ENCODE measurements around the gene PDCD6IP. TPM values are rescaled to one million over a fixed set of nuclear protein-coding genes. Genes with fewer than 3 reads are reported as not detected.

Gene PDCD6IP
- total and polyA plus RNA-seq, 3 donors from 2014 or later: 160 to 378 (median 305) TPM

DNA sequence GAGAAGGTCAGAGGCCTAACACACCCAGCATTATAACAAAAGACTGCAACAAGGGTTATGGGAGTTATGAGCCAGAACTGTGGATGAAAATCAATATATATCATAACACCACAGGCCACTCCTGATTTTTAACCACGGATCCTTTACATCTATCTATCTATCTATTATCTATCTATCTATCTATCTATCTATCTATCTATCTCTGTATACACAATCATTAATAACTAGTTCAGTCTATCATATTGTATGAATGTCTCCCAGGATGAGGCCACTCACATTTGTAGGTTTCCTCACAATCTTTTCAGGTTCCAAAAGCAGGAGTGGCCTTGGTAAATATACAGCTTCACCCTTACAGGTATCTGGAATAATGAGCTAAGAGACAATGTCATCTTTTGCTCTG is 94.2 kb downstream of the PDCD6IP start:
- H3K9me3 ChIP-seq: no peaks in the 10 kb centered on the region
- H3K27me3 ChIP-seq: no peaks in the 10 kb centered on the region
- no peak overlapping the region for H3K4me3 ChIP-seq
- intact Hi-C loops (cut with DNase I; ENCODE audit: low total_unique reads): no loop called here
- WGBS, 2 donors: 87 to 91% methylated on average over 1 of the region's 1 CpG
- DNase-seq: no peak
- H3K4me1 ChIP-seq: no peaks in the 10 kb centered on the region
- H3K36me3 ChIP-seq (ENCODE audit: low read depth, missing control alignments): no peaks in the 10 kb centered on the region
- H3K27ac ChIP-seq: no peak overlapping the region
- TF ChIP-seq, protein P1, sequence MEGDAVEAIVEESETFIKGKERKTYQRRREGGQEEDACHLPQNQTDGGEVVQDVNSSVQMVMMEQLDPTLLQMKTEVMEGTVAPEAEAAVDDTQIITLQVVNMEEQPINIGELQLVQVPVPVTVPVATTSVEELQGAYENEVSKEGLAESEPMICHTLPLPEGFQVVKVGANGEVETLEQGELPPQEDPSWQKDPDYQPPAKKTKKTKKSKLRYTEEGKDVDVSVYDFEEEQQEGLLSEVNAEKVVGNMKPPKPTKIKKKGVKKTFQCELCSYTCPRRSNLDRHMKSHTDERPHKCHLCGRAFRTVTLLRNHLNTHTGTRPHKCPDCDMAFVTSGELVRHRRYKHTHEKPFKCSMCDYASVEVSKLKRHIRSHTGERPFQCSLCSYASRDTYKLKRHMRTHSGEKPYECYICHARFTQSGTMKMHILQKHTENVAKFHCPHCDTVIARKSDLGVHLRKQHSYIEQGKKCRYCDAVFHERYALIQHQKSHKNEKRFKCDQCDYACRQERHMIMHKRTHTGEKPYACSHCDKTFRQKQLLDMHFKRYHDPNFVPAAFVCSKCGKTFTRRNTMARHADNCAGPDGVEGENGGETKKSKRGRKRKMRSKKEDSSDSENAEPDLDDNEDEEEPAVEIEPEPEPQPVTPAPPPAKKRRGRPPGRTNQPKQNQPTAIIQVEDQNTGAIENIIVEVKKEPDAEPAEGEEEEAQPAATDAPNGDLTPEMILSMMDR (IDR thresholded peaks at IDR 0.05): no peak
- TF ChIP-seq POLR2A (IDR thresholded peaks at IDR 0.05): no peak

DNA sequence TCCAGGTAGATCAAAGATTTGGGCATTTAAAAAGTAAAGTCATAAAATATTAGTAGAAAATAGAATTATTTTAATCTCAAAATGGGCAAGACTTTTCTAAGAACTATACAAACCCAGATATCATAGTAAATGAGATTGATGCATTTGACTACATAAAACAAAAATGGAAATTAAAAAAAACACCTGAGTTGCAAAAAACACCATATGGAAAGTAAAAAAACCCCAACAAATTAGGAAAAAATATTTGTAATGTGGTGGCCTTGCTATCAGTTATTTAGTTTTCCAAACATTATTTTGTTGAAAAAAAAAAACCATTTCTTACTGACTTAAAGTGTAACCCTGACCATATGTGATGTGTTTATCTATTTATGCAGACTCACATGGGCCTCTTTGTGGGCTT is 97.2 kb downstream of the PDCD6IP start:
- intact Hi-C loops (cut with DNase I; ENCODE audit: low total_unique reads): no loop called here
- H3K4me3 ChIP-seq: no peak overlapping the region
- TF ChIP-seq POLR2A (IDR thresholded peaks at IDR 0.05): no peak

DNA sequence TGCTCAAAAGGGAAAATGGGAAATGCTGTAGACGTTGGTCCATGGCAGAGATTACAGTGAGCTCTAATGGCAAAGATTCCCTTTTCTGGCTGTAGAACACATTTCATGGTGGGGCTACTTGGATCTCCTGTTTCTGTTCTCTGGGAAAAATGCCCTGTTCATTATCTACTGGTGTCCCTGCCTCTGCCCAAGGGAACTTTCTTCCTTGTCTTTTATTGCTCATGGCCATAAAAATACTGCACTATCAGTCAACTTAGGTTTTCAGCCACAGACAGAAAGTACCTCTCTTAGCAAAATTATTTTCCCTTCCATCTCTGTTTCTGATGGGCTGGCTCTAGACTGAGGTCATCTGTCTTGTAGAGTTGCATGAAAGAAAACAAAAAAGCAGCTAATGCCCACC is 98.9 kb downstream of the PDCD6IP start:
- intact Hi-C loops (cut with DNase I; ENCODE audit: low total_unique reads): no loop called here
- no peaks in the 10 kb centered on the region for H3K4me1 ChIP-seq
- no peaks in the 10 kb centered on the region for H3K36me3 ChIP-seq (ENCODE audit: low read depth, missing control alignments)
- DNase-seq: no peak
- TF ChIP-seq, protein P1 (IDR thresholded peaks at IDR 0.05): no peak
- TF ChIP-seq POLR2A (IDR thresholded peaks at IDR 0.05): no peak
- H3K27me3 ChIP-seq: no peaks in the 10 kb centered on the region
- WGBS, 2 donors: 30 to 42% methylated on average over 1 of the region's 1 CpG
- no peaks in the 10 kb centered on the region for H3K9me3 ChIP-seq
- H3K27ac ChIP-seq: no peak overlapping the region
- no peak overlapping the region for H3K4me3 ChIP-seq

More for the DNA sequence above, 97.2 kb downstream of the PDCD6IP start:
- no peaks in the 10 kb centered on the region for H3K4me1 ChIP-seq
- DNase-seq: no peak
- no peak overlapping the region for H3K27ac ChIP-seq
- H3K9me3 ChIP-seq: no peaks in the 10 kb centered on the region
- no peaks in the 10 kb centered on the region for H3K27me3 ChIP-seq
- no peaks in the 10 kb centered on the region for H3K36me3 ChIP-seq (ENCODE audit: low read depth, missing control alignments)

DNA sequence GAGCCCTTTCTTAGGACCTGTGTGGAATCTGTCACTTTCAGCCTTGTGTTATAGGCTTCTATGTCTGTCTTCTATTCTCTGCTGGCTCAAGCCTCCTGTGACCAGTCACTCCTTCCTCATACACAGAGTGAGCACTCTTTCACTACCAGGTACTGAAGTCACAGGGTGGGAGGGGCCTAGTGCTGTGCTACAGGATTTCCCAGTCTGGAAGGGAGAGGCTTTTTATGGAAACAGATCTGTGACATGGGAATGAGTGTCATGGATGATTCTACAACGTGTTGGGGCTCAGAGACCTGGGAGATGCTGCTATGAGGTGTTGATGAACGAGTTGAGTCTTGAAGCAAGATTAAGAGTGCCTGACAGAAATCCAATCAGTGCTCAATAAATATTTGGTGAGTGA is 100.5 kb downstream of the PDCD6IP start:
- no peak overlapping the region for H3K4me3 ChIP-seq
- DNase-seq: no peak
- no peak overlapping the region for H3K27ac ChIP-seq
- 80 to 81% methylated on average over 2 of the region's 2 CpGs for WGBS, 2 donors
- H3K27me3 ChIP-seq: no peaks in the 10 kb centered on the region
- no peaks in the 10 kb centered on the region for H3K4me1 ChIP-seq
- intact Hi-C loops (cut with DNase I; ENCODE audit: low total_unique reads): no loop called here
- no peak for TF ChIP-seq POLR2A (IDR thresholded peaks at IDR 0.05)
- TF ChIP-seq, protein P1 (IDR thresholded peaks at IDR 0.05): no peak
- H3K36me3 ChIP-seq (ENCODE audit: low read depth, missing control alignments): no peaks in the 10 kb centered on the region
- no peaks in the 10 kb centered on the region for H3K9me3 ChIP-seq

DNA sequence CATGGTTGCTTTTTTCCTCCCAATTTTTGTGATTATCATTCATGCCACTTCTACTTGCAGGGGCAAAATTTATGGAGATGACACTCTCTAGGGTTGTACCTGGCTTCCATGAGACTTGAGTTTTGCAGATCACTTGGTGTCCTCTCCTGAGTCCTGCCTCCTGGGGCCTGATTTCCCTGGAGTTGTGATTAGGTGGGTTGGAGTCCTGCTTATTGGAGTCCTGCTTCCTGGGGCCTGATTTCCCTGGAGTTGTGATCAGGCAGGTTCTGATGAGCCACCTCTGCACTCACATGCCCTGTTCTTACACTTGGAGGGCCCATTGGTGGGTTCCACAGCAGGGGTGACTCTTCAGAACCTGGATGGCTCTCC is 102.0 kb downstream of the PDCD6IP start:
- no peak for DNase-seq
- no peak for TF ChIP-seq POLR2A (IDR thresholded peaks at IDR 0.05)
- TF ChIP-seq, protein P1 (IDR thresholded peaks at IDR 0.05): no peak
- intact Hi-C loops (cut with DNase I; ENCODE audit: low total_unique reads): no loop called here

More for the DNA sequence above, 102.0 kb downstream of the PDCD6IP start:
- no peaks in the 10 kb centered on the region for H3K9me3 ChIP-seq
- no peaks in the 10 kb centered on the region for H3K4me1 ChIP-seq
- no peaks in the 10 kb centered on the region for H3K27me3 ChIP-seq
- no peak overlapping the region for H3K4me3 ChIP-seq
- no peaks in the 10 kb centered on the region for H3K36me3 ChIP-seq (ENCODE audit: low read depth, missing control alignments)
- no peak overlapping the region for H3K27ac ChIP-seq

Measured in testis (tissue), 3 donors.